Measurements from ENCODE around the gene MLANA. TPM values are rescaled to one million over a fixed set of nuclear protein-coding genes. Genes with fewer than 3 reads are reported as not detected.

The MLANA gene
- total RNA-seq, 1 donor from 2014 or later, result not detected

- no peak for DNase-seq (ENCODE audit: low spot score)
These were observed 8.6 kb downstream of the MLANA start for GRCh38 chr9:5899292-5899691.

GRCh38 chr9:5900622-5901021, 9.9 kb downstream of the MLANA start:
- DNase-seq (ENCODE audit: low spot score), result no peak

GRCh38 chr9:5902377-5902776, 11.7 kb downstream of the MLANA start:
- no peak for DNase-seq (ENCODE audit: low spot score)

GRCh38 chr9:5908918-5909317, 18.2 kb downstream of the MLANA start:
- no peak for DNase-seq (ENCODE audit: low spot score)

GRCh38 chr9:5909976-5910375, 19.3 kb downstream of the MLANA start:
- no peak for DNase-seq (ENCODE audit: low spot score)

- DNase-seq (ENCODE audit: low spot score), result no peak
These were observed 19.8 kb downstream of the MLANA start for GRCh38 chr9:5910413-5911057.

- no peak for DNase-seq (ENCODE audit: low spot score)
These were observed 24.7 kb downstream of the MLANA start for GRCh38 chr9:5915438-5915837.

GRCh38 chr9:5917273-5917672, 26.6 kb downstream of the MLANA start:
- no peak for DNase-seq (ENCODE audit: low spot score)

GRCh38 chr9:5917888-5918287, 27.2 kb downstream of the MLANA start:
- no peak for DNase-seq (ENCODE audit: low spot score)

- no peak for DNase-seq (ENCODE audit: low spot score)
These were observed 27.8 kb downstream of the MLANA start for GRCh38 chr9:5918460-5918859.

- DNase-seq (ENCODE audit: low spot score), result no peak
These were observed 30.2 kb downstream of the MLANA start for GRCh38 chr9:5920860-5921328.

- no peak for DNase-seq (ENCODE audit: low spot score)
These were observed 31.5 kb downstream of the MLANA start for GRCh38 chr9:5922192-5922591.

GRCh38 chr9:5931657-5932056, 41.0 kb downstream of the MLANA start:
- no peak for DNase-seq (ENCODE audit: low spot score)

GRCh38 chr9:5938449-5938848, 47.8 kb downstream of the MLANA start:
- DNase-seq (ENCODE audit: low spot score), result no peak

- no peak for DNase-seq (ENCODE audit: low spot score)
These were observed 48.8 kb downstream of the MLANA start for GRCh38 chr9:5939530-5939929.

- no peak for DNase-seq (ENCODE audit: low spot score)
These were observed 50.5 kb downstream of the MLANA start for GRCh38 chr9:5941214-5941613.

GRCh38 chr9:5945112-5945511, 54.4 kb downstream of the MLANA start:
- no peak for DNase-seq (ENCODE audit: low spot score)

GRCh38 chr9:5947912-5948311, 57.2 kb downstream of the MLANA start:
- no peak for DNase-seq (ENCODE audit: low spot score)

GRCh38 chr9:5949103-5949699, 58.5 kb downstream of the MLANA start:
- no peak for DNase-seq (ENCODE audit: low spot score)

GRCh38 chr9:5950261-5950660, 59.6 kb downstream of the MLANA start:
- no peak for DNase-seq (ENCODE audit: low spot score)

- DNase-seq (ENCODE audit: low spot score), result no peak
These were observed 61.1 kb downstream of the MLANA start for GRCh38 chr9:5951686-5952211.

- DNase-seq (ENCODE audit: low spot score), result no peak
These were observed 63.3 kb downstream of the MLANA start for GRCh38 chr9:5953743-5954707.

Data from mesenteric fat pad (tissue), 1 donor.